GM19023 (cell line): Measurements from ENCODE around the gene TRIO.
"Not testable (repeated sequence)": the region's sequence is repeated elsewhere in the genome, so short reads cannot be mapped to it uniquely, and the experiment has no call there.

Experiments used
- ATAC-seq: cut with Tn5 transposase; IDR thresholded peaks from one replicate; pipeline ENCODE4 v1.9.1; 2021; ENCODE audit warnings: mild to moderate bottlenecking, moderate library complexity; ENCODE audit not compliant: unreplicated experiment

Gene TRIO

GRCh38 chr5:14142827-14143545, at the start of gene TRIO:
TRIO (plus strand) TSS chr5:14143342; CDS start chr5:14143726, 384 bp downstream.
- peak; percentile 47 for ATAC-seq

GRCh38 chr5:14097380-14097779, 45.8 kb upstream of the TRIO start:
- ATAC-seq: not testable (repeated sequence)

- ATAC-seq: no peak
Observed at GRCh38 chr5:14097998-14098471, 45.1 kb upstream of the TRIO start.

- ATAC-seq: no peak
Observed at GRCh38 chr5:14100281-14100680, 42.9 kb upstream of the TRIO start.

GRCh38 chr5:14101922-14102321, 41.2 kb upstream of the TRIO start:
- ATAC-seq: no peak

GRCh38 chr5:14102666-14103065, 40.5 kb upstream of the TRIO start:
- no peak for ATAC-seq

GRCh38 chr5:14105718-14106410, 37.3 kb upstream of the TRIO start:
- ATAC-seq: no peak

- ATAC-seq: no peak
Observed at GRCh38 chr5:14107536-14107935, 35.6 kb upstream of the TRIO start.

GRCh38 chr5:14108170-14108996, 34.8 kb upstream of the TRIO start:
- ATAC-seq: peak; percentile 76

- ATAC-seq: peak; percentile 89
Observed at GRCh38 chr5:14109041-14109747, 33.9 kb upstream of the TRIO start.

GRCh38 chr5:14109771-14110170, 33.4 kb upstream of the TRIO start:
- no peak for ATAC-seq

- ATAC-seq: no peak
Observed at GRCh38 chr5:14110196-14110595, 32.9 kb upstream of the TRIO start.

- ATAC-seq: no peak
Observed at GRCh38 chr5:14110680-14111079, 32.5 kb upstream of the TRIO start.

GRCh38 chr5:14112998-14113652, 30.0 kb upstream of the TRIO start:
- no peak for ATAC-seq

GRCh38 chr5:14114615-14115251, 28.4 kb upstream of the TRIO start:
- no peak for ATAC-seq

- ATAC-seq: no peak
Observed at GRCh38 chr5:14115323-14115895, 27.7 kb upstream of the TRIO start.

- ATAC-seq: no peak
Observed at GRCh38 chr5:14118551-14119320, 24.4 kb upstream of the TRIO start.

GRCh38 chr5:14120176-14120575, 23.0 kb upstream of the TRIO start:
- no peak for ATAC-seq

GRCh38 chr5:14121552-14121951, 21.6 kb upstream of the TRIO start:
- no peak for ATAC-seq
